Epithelial cell of proximal tubule (primary cell): ENCODE measurements around the gene CA10. TPM values are rescaled to one million over a fixed set of nuclear protein-coding genes. Genes with fewer than 3 reads are reported as not detected.
A peak's percentile ranks its signal among the peaks of the same experiment; 100 is the strongest.

ENCODE experiments used
- DNase-seq: peaks from one replicate; pipeline ENCODE4 v3.0.0-alpha.2; 2011; ENCODE audit warnings: low read depth
- H3K4me3 ChIP-seq: 2 replicates; pipeline ENCODE4 v1.5.1; 2011; ENCODE audit warnings: low read depth, mild to moderate bottlenecking, low read length
- total RNA-seq: library from RNA; depleted of rRNA; stranded (reverse); fragments of >200 nt; gene quantifications from 2 replicates; pipeline ENCODE4 v1.2.3, GENCODE V29; 2015
- TF ChIP-seq, protein P1 (sequence below): conservative IDR thresholded peaks from 2 replicates; pipeline ENCODE4 v1.5.1; 2012; ENCODE audit warnings: low read depth, mild to moderate bottlenecking, low read length

Gene CA10
- total RNA-seq, 1 donor from 2014 or later: 0.58 TPM

DNA sequence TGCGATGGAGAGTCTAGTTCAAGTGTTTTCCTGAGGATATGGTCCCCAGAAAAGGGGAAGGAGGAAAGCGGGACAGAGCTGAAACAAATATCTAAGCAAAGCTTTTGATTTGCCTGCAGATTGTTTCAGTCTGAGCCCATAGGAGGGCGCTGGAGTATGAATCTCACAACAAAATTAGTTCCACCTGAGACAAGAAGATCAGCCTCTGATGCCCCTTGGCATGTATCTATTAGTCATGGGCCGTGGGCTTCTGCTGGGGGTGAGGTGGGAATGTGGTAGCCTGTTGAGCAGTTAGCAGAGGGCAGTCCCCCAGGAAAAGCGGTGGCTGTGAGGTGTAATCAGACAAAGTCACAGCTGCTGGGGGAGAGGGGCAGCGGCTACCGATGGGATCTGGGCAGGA lies 446.9 kb downstream of the CA10 start:
- DNase-seq: no peak
- no peak overlapping the region for H3K4me3 ChIP-seq

DNA sequence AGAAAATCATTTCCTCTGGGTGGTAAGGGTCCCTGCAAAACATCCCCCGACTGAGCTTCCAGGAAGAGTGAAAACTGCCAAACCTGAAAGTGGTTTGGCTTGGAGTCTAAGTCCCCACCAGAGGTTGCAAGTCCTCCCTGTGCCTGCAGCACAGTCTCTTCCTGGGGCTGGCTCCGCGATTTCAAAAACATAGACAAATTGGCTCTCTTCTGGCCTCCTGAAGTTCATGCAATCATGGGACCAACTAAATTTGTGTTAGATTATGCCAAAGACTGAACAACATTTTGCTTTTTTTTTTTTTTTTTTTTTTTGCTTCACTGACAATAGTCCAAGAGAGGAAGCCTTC lies 447.9 kb downstream of the CA10 start:
- TF ChIP-seq, protein P1, sequence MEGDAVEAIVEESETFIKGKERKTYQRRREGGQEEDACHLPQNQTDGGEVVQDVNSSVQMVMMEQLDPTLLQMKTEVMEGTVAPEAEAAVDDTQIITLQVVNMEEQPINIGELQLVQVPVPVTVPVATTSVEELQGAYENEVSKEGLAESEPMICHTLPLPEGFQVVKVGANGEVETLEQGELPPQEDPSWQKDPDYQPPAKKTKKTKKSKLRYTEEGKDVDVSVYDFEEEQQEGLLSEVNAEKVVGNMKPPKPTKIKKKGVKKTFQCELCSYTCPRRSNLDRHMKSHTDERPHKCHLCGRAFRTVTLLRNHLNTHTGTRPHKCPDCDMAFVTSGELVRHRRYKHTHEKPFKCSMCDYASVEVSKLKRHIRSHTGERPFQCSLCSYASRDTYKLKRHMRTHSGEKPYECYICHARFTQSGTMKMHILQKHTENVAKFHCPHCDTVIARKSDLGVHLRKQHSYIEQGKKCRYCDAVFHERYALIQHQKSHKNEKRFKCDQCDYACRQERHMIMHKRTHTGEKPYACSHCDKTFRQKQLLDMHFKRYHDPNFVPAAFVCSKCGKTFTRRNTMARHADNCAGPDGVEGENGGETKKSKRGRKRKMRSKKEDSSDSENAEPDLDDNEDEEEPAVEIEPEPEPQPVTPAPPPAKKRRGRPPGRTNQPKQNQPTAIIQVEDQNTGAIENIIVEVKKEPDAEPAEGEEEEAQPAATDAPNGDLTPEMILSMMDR: no peak
- DNase-seq: no peak
- no peak overlapping the region for H3K4me3 ChIP-seq

More for the DNA sequence above, 446.9 kb downstream of the CA10 start:
- TF ChIP-seq, protein P1: no peak

DNA sequence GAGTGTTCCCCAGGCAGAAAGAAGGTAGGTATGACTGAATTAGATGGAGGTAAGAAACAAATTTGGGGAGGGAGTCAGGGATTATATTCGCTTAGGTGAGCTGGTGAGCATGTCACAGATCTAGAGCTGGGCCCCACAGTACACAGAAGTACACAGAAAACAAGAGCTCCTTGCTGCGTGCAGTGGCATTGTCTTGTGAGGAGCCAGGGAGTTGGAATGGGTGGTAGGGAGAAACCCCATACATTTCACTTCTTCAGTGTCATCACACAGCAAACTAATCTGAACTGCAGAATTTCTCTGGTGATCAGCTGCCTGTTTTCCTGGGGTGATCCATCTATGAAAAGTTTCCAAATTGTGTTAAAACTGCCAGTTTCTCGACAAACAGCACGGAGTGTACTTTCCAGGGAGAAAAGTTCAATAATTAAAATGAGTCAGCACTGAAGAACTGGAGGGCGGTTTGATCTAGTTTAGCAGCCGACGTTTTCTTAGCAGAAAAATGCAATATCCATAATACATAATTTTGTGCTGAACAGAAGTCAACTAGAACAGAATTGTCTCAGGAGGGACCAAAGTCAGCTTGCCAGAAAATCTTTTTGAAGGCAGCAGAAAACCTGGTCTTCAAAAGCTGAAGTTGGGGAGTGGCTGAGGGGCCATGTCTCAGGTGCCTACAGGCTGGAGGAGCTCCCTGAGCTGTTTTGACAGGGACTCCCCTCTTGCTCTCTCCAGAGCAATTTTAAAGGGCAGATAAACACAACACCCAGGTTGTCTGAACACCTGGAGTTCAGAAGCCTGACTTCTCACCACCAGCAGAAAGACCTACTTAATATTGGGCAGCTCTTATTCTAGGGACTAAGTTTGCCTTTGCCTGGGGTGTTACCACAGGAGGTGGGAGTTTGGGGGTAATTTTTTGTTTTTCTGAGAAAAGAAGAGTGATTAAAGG lies 448.6 kb downstream of the CA10 start:
- no peak for DNase-seq
- H3K4me3 ChIP-seq: no peak overlapping the region
- TF ChIP-seq, protein P1: no peak

DNA sequence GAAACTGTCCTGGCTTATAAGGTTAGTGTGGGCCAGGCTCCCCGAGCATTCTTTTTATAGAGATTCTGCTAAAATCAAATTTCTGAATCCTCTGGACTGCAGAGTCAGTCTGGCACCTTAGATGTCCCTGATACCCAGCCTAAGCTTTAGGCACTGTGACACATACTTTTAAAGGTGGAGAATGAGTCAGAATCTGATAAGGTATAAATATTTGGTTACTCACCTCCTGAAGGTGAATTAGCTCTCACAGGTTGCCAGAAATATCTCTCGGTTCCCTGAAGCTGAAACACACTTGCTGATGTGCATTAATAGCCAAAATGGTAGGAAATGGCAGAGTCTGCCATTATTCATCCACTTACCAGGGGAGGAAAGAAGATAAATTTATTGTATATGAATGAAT lies 451.3 kb downstream of the CA10 start:
- H3K4me3 ChIP-seq: no peak overlapping the region
- TF ChIP-seq, protein P1: no peak
- DNase-seq: no peak

DNA sequence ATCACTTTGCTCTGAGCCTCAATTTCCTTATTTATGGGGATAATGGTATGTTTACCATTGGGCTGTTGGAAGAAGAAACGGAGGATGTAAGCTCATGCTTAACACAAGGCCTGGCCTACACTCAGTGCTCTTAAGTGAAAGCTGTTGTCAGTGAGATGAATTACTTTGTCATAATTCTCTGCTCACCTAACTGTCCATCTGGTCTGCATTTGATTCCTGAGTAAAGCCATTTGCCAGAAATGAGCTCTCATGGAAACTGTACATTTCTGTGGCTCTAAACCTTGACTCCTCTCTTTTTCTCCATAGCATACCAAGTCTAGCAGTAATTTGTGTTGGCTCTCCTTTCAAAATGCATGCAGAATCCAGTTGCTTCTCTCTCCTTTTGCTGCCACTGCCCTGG lies 452.4 kb downstream of the CA10 start:
- TF ChIP-seq, protein P1: no peak
- DNase-seq: no peak
- H3K4me3 ChIP-seq: no peak overlapping the region

DNA sequence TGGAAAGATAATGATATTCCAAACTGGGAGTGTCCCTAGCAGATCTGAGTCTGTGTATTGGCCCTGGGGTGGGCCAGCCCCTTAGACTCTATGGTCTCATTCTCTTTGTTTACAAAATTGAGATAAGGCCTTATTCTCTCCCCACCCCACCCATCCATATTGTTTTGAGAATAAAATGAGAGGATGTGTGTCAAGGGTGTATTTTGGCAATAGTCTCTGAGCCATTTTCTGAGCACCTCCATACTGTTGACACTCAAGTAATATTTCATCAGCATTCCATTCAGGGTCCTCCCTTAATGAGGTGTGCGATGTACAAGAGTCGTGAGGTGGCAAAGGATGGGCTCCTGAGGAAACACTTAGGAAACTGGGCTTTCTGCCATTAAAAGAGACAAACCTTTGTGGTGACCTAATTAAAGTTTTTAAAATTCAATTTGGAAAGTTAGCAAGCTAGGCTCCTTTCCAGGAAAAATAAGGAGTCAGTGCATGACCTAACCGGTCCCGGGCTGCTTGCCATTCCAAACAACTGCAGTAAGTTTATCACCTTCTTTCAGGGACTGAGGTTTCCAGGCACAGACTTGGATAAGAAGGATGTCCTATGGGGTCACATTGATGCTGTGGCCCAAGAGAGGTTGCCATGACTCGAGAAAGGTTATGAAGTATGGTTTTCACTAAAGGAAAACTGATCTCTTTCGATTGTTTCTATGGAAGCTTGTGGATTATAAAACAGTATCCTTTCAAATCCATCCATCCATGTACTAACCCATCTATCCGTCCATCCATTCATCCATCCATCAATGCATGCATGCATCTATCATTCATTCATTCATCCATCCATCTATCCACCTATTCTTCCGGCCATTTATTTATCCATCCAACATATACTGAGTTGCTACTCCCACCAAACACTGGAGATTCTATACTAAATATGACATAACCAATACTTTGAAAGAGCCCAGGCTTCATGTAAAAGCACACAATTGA lies 454.9 kb downstream of the CA10 start:
- TF ChIP-seq, protein P1: no peak
- DNase-seq: peak; percentile 4
- no peak overlapping the region for H3K4me3 ChIP-seq
